ENCODE results near the gene SRA1. TPM values are rescaled to one million over a fixed set of nuclear protein-coding genes. Genes with fewer than 3 reads are reported as not detected.

The SRA1 gene
- total RNA-seq, 1 experiment from 2014 or later, result 48.6 TPM

DNA sequence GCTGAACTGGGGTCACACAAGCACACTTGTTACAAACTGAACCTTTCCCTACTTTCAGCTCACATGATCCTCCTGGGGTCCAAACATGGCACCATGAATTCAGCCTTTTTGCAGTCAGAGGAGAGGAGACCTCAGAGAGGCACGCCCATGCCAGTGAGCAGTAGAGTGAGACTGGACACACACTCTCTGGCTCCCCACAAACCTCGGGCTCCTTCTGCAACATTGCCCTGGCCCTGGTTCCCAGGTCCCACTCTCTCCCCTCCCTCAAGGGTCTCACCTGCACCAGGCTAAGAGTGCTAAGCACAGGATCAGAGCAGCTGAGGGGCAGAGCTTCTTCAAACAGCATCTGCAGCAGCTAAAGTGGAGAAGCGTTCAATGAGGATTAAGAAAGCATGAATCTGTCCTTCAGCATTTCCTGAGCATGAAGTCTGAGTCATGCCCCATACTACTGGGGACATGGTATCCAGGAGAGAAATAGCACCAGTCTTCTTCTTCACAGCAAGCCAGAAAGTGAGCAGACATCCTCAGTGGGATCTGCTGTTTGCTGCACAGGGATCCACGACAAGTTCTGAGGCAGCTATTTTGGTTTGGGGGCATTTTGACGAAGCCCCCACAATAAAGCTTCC is 34.6 kb upstream of the SRA1 start:
- H3K9ac ChIP-seq (ENCODE audit: low read length), result no peak overlapping the region
- no peaks in the 10 kb centered on the region for H3K36me3 ChIP-seq (ENCODE audit: low read depth, low read length)
- H3K79me2 ChIP-seq (ENCODE audit: low read length), result no peaks in the 10 kb centered on the region
- H4K20me1 ChIP-seq (ENCODE audit: low read length), result no peaks in the 10 kb centered on the region
- CTCF ChIA-PET, result no interaction called here
- H3K9me3 ChIP-seq (ENCODE audit: low read length), result no peaks in the 10 kb centered on the region
- intact Hi-C loops (cut with micrococcal nuclease), result no loop called here
- H2AFZ ChIP-seq (ENCODE audit: low read length), result no peak overlapping the region
- POLR2A ChIA-PET (ENCODE audit: unreplicated experiment), result no interaction called here
- no peaks in the 10 kb centered on the region for H3K27me3 ChIP-seq (ENCODE audit: low read length)
- H3K27ac ChIP-seq (ENCODE audit: low read length), result no peak overlapping the region
- no peaks in the 10 kb centered on the region for H3K4me1 ChIP-seq (ENCODE audit: insufficient read depth, low read length)
- DNase-seq, result peak; percentile 20
- no peak overlapping the region for H3K4me3 ChIP-seq (ENCODE audit: low read length)
- ATAC-seq, result peak; percentile 60
- H3K4me2 ChIP-seq (ENCODE audit: low read length), result no peak overlapping the region
- no TSS peak for BruUV-seq (replicated peaks)
- TF ChIP-seq EZH2phosphoT487 (IDR thresholded peaks at IDR 0.05; ENCODE audit: borderline replicate concordance, low read length) (no peak), EZH2 (IDR thresholded peaks at IDR 0.05; ENCODE audit: low read length, unreplicated experiment) (no peak)
- TF ChIP-seq, protein P1, sequence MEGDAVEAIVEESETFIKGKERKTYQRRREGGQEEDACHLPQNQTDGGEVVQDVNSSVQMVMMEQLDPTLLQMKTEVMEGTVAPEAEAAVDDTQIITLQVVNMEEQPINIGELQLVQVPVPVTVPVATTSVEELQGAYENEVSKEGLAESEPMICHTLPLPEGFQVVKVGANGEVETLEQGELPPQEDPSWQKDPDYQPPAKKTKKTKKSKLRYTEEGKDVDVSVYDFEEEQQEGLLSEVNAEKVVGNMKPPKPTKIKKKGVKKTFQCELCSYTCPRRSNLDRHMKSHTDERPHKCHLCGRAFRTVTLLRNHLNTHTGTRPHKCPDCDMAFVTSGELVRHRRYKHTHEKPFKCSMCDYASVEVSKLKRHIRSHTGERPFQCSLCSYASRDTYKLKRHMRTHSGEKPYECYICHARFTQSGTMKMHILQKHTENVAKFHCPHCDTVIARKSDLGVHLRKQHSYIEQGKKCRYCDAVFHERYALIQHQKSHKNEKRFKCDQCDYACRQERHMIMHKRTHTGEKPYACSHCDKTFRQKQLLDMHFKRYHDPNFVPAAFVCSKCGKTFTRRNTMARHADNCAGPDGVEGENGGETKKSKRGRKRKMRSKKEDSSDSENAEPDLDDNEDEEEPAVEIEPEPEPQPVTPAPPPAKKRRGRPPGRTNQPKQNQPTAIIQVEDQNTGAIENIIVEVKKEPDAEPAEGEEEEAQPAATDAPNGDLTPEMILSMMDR (conservative IDR thresholded peaks at IDR 0.05; ENCODE audit: low read depth, low read length), result no peak
- H3K9me2 ChIP-seq (replicated peaks; ENCODE audit: low read length), result no peaks in the 10 kb centered on the region
- no peaks in the 10 kb centered on the region for H3F3A ChIP-seq (ENCODE audit: low read length, unreplicated experiment)

DNA sequence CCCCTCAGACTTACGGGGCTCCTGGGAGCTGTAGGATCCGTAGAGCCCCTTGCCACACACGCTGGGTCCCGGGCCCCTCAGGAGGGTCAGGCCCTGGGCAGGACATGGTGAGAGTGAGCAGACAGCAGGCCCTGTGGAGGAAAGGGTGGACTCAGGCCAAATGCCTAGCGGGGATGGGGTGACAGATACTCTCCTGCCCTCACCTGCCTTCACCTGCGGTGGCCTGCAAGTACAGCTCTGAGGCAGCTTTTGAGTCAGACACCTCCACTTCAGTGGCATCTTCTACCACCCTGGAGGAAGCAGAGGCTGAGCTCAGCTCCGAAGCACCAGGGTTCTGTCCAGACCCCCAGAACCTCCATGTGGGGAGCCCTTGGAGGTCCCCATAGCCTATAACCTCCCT is 33.6 kb upstream of the SRA1 start:
- DNase-seq, result no peak
- Histone ChIP-seq H3K4me2 (ENCODE audit: low read length) (no peak overlapping the region), H3K79me2 (ENCODE audit: low read length) (no peaks in the 10 kb centered on the region), H3K36me3 (ENCODE audit: low read depth, low read length) (no peaks in the 10 kb centered on the region), H3K4me3 (ENCODE audit: low read length) (no peak overlapping the region), H3K9ac (ENCODE audit: low read length) (no peak overlapping the region), H3K27me3 (ENCODE audit: low read length) (no peaks in the 10 kb centered on the region), H3K4me1 (ENCODE audit: insufficient read depth, low read length) (no peaks in the 10 kb centered on the region), H3K9me2 (replicated peaks; ENCODE audit: low read length) (no peaks in the 10 kb centered on the region), H3K9me3 (ENCODE audit: low read length) (no peaks in the 10 kb centered on the region), H3K27ac (ENCODE audit: low read length) (no peak overlapping the region), H2AFZ (ENCODE audit: low read length) (no peak overlapping the region), H3F3A (ENCODE audit: low read length, unreplicated experiment) (no peaks in the 10 kb centered on the region), H4K20me1 (ENCODE audit: low read length) (no peaks in the 10 kb centered on the region)
- intact Hi-C loops (cut with micrococcal nuclease), result no loop called here
- ATAC-seq, result no peak
- no TSS peak for BruUV-seq (replicated peaks)
- POLR2A ChIA-PET (ENCODE audit: unreplicated experiment), result no interaction called here
- CTCF ChIA-PET, result no interaction called here
- TF ChIP-seq, protein P1 (conservative IDR thresholded peaks at IDR 0.05; ENCODE audit: low read depth, low read length), result no peak

GRCh38 chr5:140588311-140589070 is 31.2 kb upstream of the SRA1 start:
- TF ChIP-seq EZH2phosphoT487 (IDR thresholded peaks at IDR 0.05; ENCODE audit: borderline replicate concordance, low read length), result no peak
- no peak for TF ChIP-seq EZH2 (IDR thresholded peaks at IDR 0.05; ENCODE audit: low read length, unreplicated experiment)
- TF ChIP-seq, protein P1 (conservative IDR thresholded peaks at IDR 0.05; ENCODE audit: low read depth, low read length), result no peak
- H4K20me1 ChIP-seq (ENCODE audit: low read length), result no peaks in the 10 kb centered on the region
- intact Hi-C loops (cut with micrococcal nuclease), result no loop called here
- H3F3A ChIP-seq (ENCODE audit: low read length, unreplicated experiment), result no peaks in the 10 kb centered on the region
- no peaks in the 10 kb centered on the region for H3K4me1 ChIP-seq (ENCODE audit: insufficient read depth, low read length)
- no peak overlapping the region for H3K27ac ChIP-seq (ENCODE audit: low read length)
- no peak overlapping the region for H3K9ac ChIP-seq (ENCODE audit: low read length)
- no peaks in the 10 kb centered on the region for H3K9me2 ChIP-seq (replicated peaks; ENCODE audit: low read length)
- DNase-seq, result no peak
- no peak overlapping the region for H3K4me2 ChIP-seq (ENCODE audit: low read length)
- H3K9me3 ChIP-seq (ENCODE audit: low read length), result no peaks in the 10 kb centered on the region
- ATAC-seq, result no peak
- H2AFZ ChIP-seq (ENCODE audit: low read length), result no peak overlapping the region
- H3K79me2 ChIP-seq (ENCODE audit: low read length), result no peaks in the 10 kb centered on the region
- BruUV-seq (replicated peaks), result no TSS peak
- ChIA-PET POLR2A (ENCODE audit: unreplicated experiment) (no interaction called here), CTCF (no interaction called here)
- H3K36me3 ChIP-seq (ENCODE audit: low read depth, low read length), result no peaks in the 10 kb centered on the region
- H3K27me3 ChIP-seq (ENCODE audit: low read length), result no peaks in the 10 kb centered on the region
- no peak overlapping the region for H3K4me3 ChIP-seq (ENCODE audit: low read length)
